Sigmoid colon (tissue), 4 donors: ENCODE measurements around the gene AASDH.

Experiments used
- CTCF ChIP-seq, 4 experiments: fragments of 450-650 bp in 3 of 4; fragments of 200-600 bp in 1 of 4; IDR thresholded peaks; one replicate each; pipeline ENCODE4 v1.5.1; 2016 to 2019; ENCODE audit warnings: antibody characterized with exemption in 4 of 4, mild to moderate bottlenecking in 3 of 4, moderate library complexity in 2 of 4
- POLR2A ChIP-seq, 2 donors: fragments of 450-650 bp; IDR thresholded peaks; one replicate each; pipeline ENCODE4 v1.6.1; 2016; ENCODE audit warnings: antibody characterized with exemption in 2 of 2, mild to moderate bottlenecking in 2 of 2, moderate library complexity in 2 of 2
- POLR2AphosphoS5 ChIP-seq, 4 donors: sonication (generic); formaldehyde crosslinking; IDR thresholded peaks; one replicate each; pipeline ENCODE4 v1.6.1; 2017; ENCODE audit warnings: antibody characterized with exemption in 4 of 4

- TF ChIP-seq POLR2A (IDR thresholded peaks at IDR 0.05) (no peak), POLR2AphosphoS5 (IDR thresholded peaks at IDR 0.05) (no peak), CTCF (IDR thresholded peaks at IDR 0.05) (no peak)
Measured at GRCh38 chr4:56406151-56406550, 18.9 kb upstream of the AASDH start.
